Kidney epithelial cell (primary cell): ENCODE data around the gene KCNMA1. TPM values are rescaled to one million over a fixed set of nuclear protein-coding genes. Genes with fewer than 3 reads are reported as not detected.

ENCODE experiments used
- DNase-seq: peaks from one replicate; pipeline ENCODE4 v3.0.0-alpha.2; 2010; ENCODE audit warnings: low read depth
- H3K27me3 ChIP-seq: 2 replicates; pipeline ENCODE4 v1.6.0; 2011; ENCODE audit warnings: low read length; ENCODE audit not compliant: control insufficient read depth, insufficient read depth
- H3K36me3 ChIP-seq: 2 replicates; pipeline ENCODE4 v1.5.1; 2011; ENCODE audit warnings: low read length; ENCODE audit not compliant: control insufficient read depth, insufficient read depth
- H3K4me3 ChIP-seq: 2 replicates; pipeline ENCODE4 v1.5.1; 2011; ENCODE audit warnings: low read depth, mild to moderate bottlenecking, control low read depth, low read length
- total RNA-seq: library from RNA; depleted of rRNA; stranded (reverse); fragments of >200 nt; gene quantifications from 2 replicates; pipeline ENCODE4 v1.2.3, GENCODE V29; 2015
- TF ChIP-seq, protein P1 (sequence below): IDR thresholded peaks from 2 replicates; pipeline ENCODE4 v1.5.1; 2011; ENCODE audit warnings: mild to moderate bottlenecking, moderate library complexity, low read length, control low read depth, inconsistent platforms; ENCODE audit not compliant: insufficient read depth, poor library complexity, severe bottlenecking

The KCNMA1 gene
- total RNA-seq, 1 donor from 2014 or later = 18.9 TPM

DNA sequence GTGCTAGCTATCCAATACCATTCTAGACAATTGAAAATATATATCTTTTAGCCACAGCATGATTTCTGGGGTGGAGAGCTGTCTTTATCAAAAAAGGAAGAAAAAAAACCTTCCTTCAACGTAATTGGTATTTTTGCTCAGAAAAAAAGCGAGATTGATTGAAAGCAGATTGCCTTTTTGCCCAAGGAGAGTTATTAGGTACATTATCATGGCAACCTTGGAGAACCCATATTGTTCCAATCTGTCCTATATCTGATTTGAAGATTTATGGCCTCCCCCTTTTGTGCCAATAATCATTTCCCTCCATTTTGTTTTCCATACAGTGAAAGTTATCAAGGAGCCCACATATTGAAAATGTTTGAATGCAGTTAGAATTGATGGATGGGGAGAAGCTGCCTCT, 544.5 kb downstream of the KCNMA1 start:
- no peaks in the 10 kb centered on the region for H3K27me3 ChIP-seq
- no peak for DNase-seq
- TF ChIP-seq, protein P1, sequence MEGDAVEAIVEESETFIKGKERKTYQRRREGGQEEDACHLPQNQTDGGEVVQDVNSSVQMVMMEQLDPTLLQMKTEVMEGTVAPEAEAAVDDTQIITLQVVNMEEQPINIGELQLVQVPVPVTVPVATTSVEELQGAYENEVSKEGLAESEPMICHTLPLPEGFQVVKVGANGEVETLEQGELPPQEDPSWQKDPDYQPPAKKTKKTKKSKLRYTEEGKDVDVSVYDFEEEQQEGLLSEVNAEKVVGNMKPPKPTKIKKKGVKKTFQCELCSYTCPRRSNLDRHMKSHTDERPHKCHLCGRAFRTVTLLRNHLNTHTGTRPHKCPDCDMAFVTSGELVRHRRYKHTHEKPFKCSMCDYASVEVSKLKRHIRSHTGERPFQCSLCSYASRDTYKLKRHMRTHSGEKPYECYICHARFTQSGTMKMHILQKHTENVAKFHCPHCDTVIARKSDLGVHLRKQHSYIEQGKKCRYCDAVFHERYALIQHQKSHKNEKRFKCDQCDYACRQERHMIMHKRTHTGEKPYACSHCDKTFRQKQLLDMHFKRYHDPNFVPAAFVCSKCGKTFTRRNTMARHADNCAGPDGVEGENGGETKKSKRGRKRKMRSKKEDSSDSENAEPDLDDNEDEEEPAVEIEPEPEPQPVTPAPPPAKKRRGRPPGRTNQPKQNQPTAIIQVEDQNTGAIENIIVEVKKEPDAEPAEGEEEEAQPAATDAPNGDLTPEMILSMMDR = no peak
- H3K36me3 ChIP-seq = no peaks in the 10 kb centered on the region
- no peak overlapping the region for H3K4me3 ChIP-seq

DNA sequence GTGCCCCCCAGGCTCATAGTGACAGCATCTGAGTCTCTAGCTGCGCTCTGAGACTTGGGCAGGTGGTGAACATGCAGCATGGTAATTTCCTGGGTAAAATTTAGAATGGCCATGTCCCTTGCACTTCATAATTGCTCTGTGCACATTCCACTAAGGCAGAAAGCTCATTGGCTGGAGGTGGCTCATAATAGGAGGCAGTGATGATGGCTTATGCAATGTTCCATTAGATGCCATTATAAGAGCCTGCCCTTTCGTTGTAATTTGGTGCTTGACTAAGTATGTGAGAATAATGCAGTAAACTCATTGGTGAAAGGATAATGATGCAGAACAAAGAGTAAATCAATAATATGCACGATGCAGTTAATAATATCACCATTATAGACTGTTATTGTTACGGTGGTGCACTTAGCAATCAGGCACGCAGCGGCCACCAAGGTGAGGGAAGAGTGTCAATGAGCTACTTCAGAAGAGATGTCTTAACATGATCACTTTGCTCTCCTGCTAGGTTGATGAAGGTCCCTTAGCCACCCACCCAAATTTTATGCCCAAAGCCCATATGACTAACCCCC, 545.9 kb downstream of the KCNMA1 start:
- H3K36me3 ChIP-seq = no peaks in the 10 kb centered on the region
- TF ChIP-seq, protein P1 = no peak
- H3K27me3 ChIP-seq = no peaks in the 10 kb centered on the region
- H3K4me3 ChIP-seq = no peak overlapping the region
- no peak for DNase-seq

DNA sequence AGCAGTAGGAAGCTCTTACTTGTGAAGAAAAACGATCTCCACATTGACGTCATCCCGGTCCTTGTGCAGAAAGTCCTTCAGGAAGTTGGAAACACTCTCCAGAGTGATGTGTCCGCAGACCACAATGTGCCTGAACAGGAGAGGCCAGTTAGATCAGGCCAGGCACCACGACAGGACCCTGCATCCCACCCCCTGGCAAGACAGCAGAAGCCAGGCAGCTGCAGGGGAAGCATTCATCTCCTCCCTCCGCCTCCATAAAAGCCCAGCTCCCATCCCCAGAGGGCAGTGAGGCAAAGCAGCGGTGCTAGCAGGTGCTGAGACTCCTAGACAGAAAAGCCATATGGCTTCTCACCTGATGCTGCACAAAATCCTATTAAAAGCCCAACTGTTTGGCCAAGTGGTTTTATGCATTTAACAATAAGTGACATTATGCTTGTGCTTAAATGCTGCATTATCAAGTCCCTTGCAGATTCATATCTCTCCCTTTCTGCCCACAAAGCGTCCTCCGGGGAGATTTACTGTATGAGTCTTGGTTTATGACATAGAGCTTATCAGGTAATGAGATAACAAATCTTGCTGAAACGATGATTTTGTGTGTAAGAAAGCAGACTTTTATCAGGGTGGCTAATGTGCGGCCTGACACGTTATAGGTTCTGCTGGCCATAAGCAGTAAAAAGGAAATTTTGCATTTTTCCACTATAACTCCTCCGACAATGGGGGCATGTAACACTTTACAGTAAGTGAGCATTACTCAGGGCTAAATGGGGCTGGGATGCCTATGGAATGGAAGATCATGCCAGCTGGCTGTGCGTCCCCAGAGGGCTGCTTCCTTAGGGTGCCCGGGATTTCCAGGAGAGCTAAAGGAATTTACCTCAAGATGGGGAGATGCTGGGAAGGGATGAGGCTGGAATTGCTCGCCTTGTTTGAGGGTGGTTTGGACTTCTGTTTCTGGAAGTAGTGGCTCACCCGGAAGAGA, 546.9 kb downstream of the KCNMA1 start:
- H3K4me3 ChIP-seq = no peak overlapping the region
- DNase-seq = no peak
- TF ChIP-seq, protein P1 = no peak

DNA sequence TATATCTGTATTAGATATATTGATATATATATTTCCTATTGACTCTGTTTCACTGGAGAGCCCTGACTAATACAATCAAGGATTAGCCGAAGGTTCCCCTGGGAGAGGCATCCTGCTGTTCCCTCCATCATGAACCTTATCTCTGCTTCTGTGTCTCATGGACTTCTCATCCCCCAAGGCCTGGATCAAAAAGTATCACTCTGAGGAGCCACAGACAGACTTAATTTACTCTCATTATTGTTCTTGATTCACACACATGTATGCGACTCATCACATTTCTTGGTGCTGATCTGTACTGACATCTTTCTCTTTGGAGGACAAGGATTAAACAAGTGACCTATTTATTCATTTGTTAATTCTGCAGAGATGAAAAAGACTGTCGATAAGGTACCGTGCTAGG, 550.2 kb downstream of the KCNMA1 start:
- DNase-seq = no peak
- Histone ChIP-seq H3K36me3 (no peaks in the 10 kb centered on the region), H3K27me3 (no peaks in the 10 kb centered on the region), H3K4me3 (no peak overlapping the region)
- TF ChIP-seq, protein P1 = no peak

More for the DNA sequence above, 546.9 kb downstream of the KCNMA1 start:
- no peaks in the 10 kb centered on the region for H3K36me3 ChIP-seq
- no peaks in the 10 kb centered on the region for H3K27me3 ChIP-seq

DNA sequence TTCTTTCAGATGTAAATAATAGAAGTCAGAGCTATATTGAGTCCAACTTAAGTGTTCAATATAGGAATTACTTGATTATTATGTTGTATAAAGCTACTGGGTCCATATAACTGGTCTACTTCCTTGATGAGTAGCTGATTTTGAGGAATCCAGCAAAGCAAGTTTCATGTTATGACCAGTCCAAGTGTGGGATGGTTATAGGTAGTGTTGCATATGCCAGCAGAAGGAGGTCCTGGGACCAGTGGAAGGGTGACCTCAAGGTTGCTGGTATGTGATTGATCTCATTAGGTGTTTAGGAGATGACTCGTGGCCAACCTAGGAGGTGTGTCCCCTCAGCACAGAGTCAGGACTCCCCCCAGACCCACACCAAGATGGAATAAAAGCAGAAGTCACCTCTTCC, 551.5 kb downstream of the KCNMA1 start:
- H3K4me3 ChIP-seq = no peak overlapping the region
- H3K36me3 ChIP-seq = no peaks in the 10 kb centered on the region
- DNase-seq = no peak
- no peaks in the 10 kb centered on the region for H3K27me3 ChIP-seq
- TF ChIP-seq, protein P1 = no peak
